Natural killer cell (primary cell): Measurements from ENCODE around the gene TEAD1. TPM values are rescaled to one million over a fixed set of nuclear protein-coding genes. Genes with fewer than 3 reads are reported as not detected.

Source experiments
- ATAC-seq, 3 donors: fragments of 150-1000 bp in 2 of 3; fragments of 200-7000 bp in 1 of 3; cut with Tn5 transposase; 1 replicate in 1 of 3; 2 replicates in 2 of 3; pipeline ENCODE4 v1.10.0; 2021; ENCODE audit warnings: mild to moderate bottlenecking in 2 of 3, moderate library complexity in 2 of 3
- DNase-seq, 2 donors: peaks; one replicate each; pipeline versions ENCODE4 v3.0.0 to v3.0.0-alpha.2; 2013 to 2021; ENCODE audit warnings: mixed read lengths in 1 of 2
- H3K27ac ChIP-seq: one replicate; pipeline ENCODE4 v1.5.1; 2013; ENCODE audit warnings: mild to moderate bottlenecking, low read length
- H3K27me3 ChIP-seq: one replicate; pipeline ENCODE4 v1.6.1; 2013; ENCODE audit warnings: low read length; ENCODE audit not compliant: control insufficient read depth, insufficient read depth
- H3K36me3 ChIP-seq: one replicate; pipeline ENCODE4 v1.6.1; 2013; ENCODE audit warnings: low read length; ENCODE audit not compliant: control insufficient read depth, insufficient read depth
- H3K4me1 ChIP-seq: one replicate; pipeline ENCODE4 v1.6.1; 2013; ENCODE audit warnings: low read length; ENCODE audit not compliant: control insufficient read depth, insufficient read depth
- H3K4me3 ChIP-seq: one replicate; pipeline ENCODE4 v1.5.1; 2013; ENCODE audit warnings: low read length
- H3K9me3 ChIP-seq: one replicate; pipeline ENCODE4 v1.6.1; 2013; ENCODE audit warnings: low read length; ENCODE audit not compliant: control insufficient read depth, insufficient read depth
- H3K27ac Mint-ChIP-seq, 2 donors: one replicate each; pipeline ENCODE4 v1.8.0; 2022; ENCODE audit warnings: mild to moderate bottlenecking in 2 of 2, mixed read lengths in 2 of 2, moderate library complexity in 1 of 2
- H3K27me3 Mint-ChIP-seq, 2 donors: one replicate each; pipeline ENCODE4 v1.8.0; 2022; ENCODE audit warnings: low read depth in 2 of 2, mixed read lengths in 2 of 2
- H3K36me3 Mint-ChIP-seq: one replicate; pipeline ENCODE4 v1.8.0; 2022; ENCODE audit warnings: mixed read lengths
- H3K4me1 Mint-ChIP-seq, 2 donors: one replicate each; pipeline ENCODE4 v1.8.0; 2022; ENCODE audit warnings: mixed read lengths in 2 of 2
- H3K4me3 Mint-ChIP-seq: one replicate; pipeline ENCODE4 v1.8.0; 2022; ENCODE audit warnings: mild to moderate bottlenecking, moderate library complexity, mixed read lengths
- H3K9me3 Mint-ChIP-seq, 2 donors: one replicate each; pipeline ENCODE4 v1.8.0; 2022; ENCODE audit warnings: mixed read lengths in 2 of 2
- WGBS: methylation state at CpG from one replicate; pipeline ENCODE4 v1.1.7; 2013; ENCODE audit warnings: missing lambda C conversion rate; ENCODE audit not compliant: insufficient coverage; 5-methylcytosine and 5-hydroxymethylcytosine counted together
- intact Hi-C: fragments of 100-400 bp; cut with micrococcal nuclease; formaldehyde crosslinking; loops from one replicate; pipeline ENCODE4 v1.14.2; 2022
- total RNA-seq, 4 donors: library from RNA; stranded (reverse); fragments of 120-200 nt in 1 of 4; gene quantifications; one replicate each; pipeline versions ENCODE4 v1.2.3 to v1.2.4, GENCODE V29; 2013 to 2022
- TF ChIP-seq, protein P1 (sequence below): fragments of 200-600 bp; IDR thresholded peaks from one replicate; pipeline ENCODE4 v1.8.0; 2022; ENCODE audit warnings: antibody characterized with exemption

Gene TEAD1
- total RNA-seq, 3 donors from 2014 or later (not counting 1 experiment from before 2014, with no cell fraction given) = not detected

DNA sequence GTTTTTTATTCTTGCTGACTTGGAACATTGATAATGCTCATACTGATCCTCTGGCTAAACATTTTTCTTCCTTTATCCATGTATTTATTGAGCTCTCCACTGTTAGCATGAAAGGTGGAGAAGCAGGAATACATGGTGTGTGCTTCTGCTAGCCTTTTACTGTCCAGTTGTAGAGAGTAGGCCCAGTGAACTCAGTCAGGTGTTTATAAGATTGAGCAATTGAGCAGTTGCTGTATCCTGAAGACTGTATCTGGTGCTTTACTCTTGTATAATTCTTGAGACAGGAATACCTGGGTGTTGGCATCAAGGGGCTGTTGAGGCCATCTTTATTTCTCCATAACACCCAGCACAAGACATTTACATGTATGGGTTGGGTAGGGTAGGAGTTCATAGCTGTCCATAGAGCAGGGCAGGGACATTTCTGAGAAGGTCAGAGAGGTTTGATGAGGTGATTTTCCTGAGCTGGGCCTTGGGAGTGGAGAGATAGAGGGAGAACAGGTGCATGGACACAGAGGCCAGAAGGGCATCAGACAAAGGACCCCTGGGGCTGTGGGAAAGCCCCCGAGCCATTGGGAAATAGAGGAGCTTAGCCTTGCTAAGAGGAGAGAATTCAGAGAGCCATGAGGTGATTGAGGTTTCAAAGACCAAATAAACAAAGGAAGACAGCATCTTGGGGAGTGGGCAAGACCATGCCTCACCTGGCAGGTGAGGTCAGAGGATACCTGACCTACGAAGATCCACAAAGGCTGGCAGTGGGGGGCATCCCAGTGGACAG is 155.5 kb downstream of the TEAD1 start:
- peaks cover 7% of the 10 kb centered on the region for H3K36me3 Mint-ChIP-seq

DNA sequence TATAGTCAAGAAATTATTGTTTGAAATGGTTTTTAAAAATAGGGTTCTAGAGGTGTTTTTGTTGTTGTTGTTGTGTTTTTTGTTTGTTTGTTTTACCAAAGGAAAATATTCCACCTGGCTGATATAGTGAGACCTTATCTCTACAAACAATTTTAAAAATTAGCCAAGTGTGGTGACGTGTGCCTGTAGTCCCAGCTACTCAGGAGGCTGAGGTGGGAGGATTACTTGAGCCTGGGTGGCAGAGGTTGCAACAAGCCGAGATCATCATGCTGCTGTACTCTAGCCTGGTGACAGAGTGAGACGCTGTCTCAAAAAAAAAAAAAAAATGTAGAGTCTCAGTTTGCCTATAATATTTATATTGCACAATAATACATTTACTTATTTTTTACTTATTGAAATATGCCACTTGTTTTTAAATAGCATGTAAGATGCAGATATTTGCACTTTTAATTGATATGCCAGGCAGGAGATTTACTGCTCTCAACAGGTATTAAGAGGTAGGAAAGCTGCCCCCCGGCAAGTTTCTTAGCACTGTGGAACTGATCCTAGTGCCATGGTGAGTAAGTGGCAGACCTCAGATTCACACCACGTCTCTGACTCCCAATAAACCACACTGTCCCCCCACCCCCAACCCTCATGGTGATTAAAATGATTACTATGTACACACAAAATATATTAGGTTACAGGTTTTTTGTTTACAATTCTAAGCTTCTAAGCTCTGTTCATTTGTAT is 157.4 kb downstream of the TEAD1 start:
- Histone ChIP-seq H3K4me3 (no peak overlapping the region), H3K27ac (no peak overlapping the region), H3K27me3 (peaks cover 15% of the 10 kb centered on the region), H3K36me3 (no peaks in the 10 kb centered on the region), H3K4me1 (no peaks in the 10 kb centered on the region), H3K9me3 (no peaks in the 10 kb centered on the region)
- TF ChIP-seq, protein P1, sequence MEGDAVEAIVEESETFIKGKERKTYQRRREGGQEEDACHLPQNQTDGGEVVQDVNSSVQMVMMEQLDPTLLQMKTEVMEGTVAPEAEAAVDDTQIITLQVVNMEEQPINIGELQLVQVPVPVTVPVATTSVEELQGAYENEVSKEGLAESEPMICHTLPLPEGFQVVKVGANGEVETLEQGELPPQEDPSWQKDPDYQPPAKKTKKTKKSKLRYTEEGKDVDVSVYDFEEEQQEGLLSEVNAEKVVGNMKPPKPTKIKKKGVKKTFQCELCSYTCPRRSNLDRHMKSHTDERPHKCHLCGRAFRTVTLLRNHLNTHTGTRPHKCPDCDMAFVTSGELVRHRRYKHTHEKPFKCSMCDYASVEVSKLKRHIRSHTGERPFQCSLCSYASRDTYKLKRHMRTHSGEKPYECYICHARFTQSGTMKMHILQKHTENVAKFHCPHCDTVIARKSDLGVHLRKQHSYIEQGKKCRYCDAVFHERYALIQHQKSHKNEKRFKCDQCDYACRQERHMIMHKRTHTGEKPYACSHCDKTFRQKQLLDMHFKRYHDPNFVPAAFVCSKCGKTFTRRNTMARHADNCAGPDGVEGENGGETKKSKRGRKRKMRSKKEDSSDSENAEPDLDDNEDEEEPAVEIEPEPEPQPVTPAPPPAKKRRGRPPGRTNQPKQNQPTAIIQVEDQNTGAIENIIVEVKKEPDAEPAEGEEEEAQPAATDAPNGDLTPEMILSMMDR = no peak
- Mint-ChIP-seq H3K27ac (no peak overlapping the region), H3K4me1 (peaks cover 15 to 19% of the 10 kb centered on the region in 2 donors), H3K36me3 (peaks cover 7% of the 10 kb centered on the region), H3K27me3 (peaks cover 36 to 59% of the 10 kb centered on the region in 2 donors), H3K9me3 (no peaks in the 10 kb centered on the region), H3K4me3 (no peak overlapping the region)
- 83% methylated on average over 2 of the region's 5 CpGs for WGBS
- intact Hi-C loops = no loop called here
- ATAC-seq (no peak), DNase-seq (no peak)

More for the DNA sequence above, 155.5 kb downstream of the TEAD1 start:
- H3K27me3 ChIP-seq = peaks cover 18% of the 10 kb centered on the region
- Mint-ChIP-seq H3K27ac (no peak overlapping the region), H3K9me3 (no peaks in the 10 kb centered on the region), H3K4me3 (no peak overlapping the region), H3K27me3 (peaks cover 34 to 78% of the 10 kb centered on the region in 2 donors), H3K4me1 (peaks cover 15 to 19% of the 10 kb centered on the region in 2 donors)
- H3K9me3 ChIP-seq = no peaks in the 10 kb centered on the region
- TF ChIP-seq, protein P1 = no peak
- no peaks in the 10 kb centered on the region for H3K36me3 ChIP-seq
- ATAC-seq (no peak), DNase-seq (no peak)
- H3K4me3 ChIP-seq = no peak overlapping the region
- 86% methylated on average over 2 of the region's 2 CpGs for WGBS
- intact Hi-C loops = no loop called here
- no peaks in the 10 kb centered on the region for H3K4me1 ChIP-seq
- no peak overlapping the region for H3K27ac ChIP-seq

DNA sequence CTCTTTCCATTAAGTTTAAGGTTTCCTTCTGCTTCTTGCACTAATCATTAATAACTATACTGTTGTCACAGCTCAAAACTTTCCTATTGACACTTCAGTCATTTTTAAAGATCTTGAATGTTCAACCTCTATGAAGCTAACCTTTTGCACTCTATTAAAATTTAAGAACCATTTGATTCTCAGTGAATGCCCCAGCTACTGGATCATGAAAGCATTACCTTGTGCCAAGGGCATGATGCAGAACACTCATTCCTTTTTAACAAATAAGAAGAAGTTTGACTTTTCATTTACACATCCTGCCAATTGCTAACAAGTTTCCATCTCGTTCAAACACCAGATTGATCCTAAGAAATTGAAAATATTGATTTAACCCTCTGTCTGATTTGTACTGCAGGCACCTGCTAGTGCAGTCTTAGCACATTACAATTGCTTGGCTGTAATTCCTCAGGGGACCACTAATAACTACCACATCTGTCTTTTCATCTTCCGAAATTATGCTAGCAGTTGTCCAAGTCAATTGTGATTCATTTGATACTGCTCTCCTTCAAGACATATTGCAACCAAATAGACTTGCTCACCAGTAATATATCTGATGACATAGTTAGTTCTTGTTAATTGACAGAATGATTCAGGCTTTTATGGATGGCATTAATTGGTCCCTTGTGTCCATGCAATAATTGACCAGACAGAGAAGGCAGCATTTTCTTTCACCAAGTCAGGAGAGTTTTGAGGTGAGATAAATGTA is 158.4 kb downstream of the TEAD1 start:
- peaks cover 15 to 19% of the 10 kb centered on the region in 2 donors for H3K4me1 Mint-ChIP-seq
- no peak for ATAC-seq
- 69% methylated on average over 2 of the region's 2 CpGs for WGBS
- Histone ChIP-seq H3K4me1 (no peaks in the 10 kb centered on the region), H3K36me3 (no peaks in the 10 kb centered on the region), H3K27ac (no peak overlapping the region), H3K9me3 (no peaks in the 10 kb centered on the region), H3K27me3 (peaks cover 15% of the 10 kb centered on the region), H3K4me3 (no peak overlapping the region)
- H3K9me3 Mint-ChIP-seq = no peaks in the 10 kb centered on the region
- DNase-seq = no peak
- H3K27ac Mint-ChIP-seq = no peak overlapping the region
- H3K4me3 Mint-ChIP-seq = no peak overlapping the region
- intact Hi-C loops = no loop called here
- H3K27me3 Mint-ChIP-seq = peaks cover 31 to 49% of the 10 kb centered on the region in 2 donors
- H3K36me3 Mint-ChIP-seq = peaks cover 7% of the 10 kb centered on the region
- TF ChIP-seq, protein P1 = no peak
